ENCODE results near the gene NOTCH3.

Gene NOTCH3

DNA sequence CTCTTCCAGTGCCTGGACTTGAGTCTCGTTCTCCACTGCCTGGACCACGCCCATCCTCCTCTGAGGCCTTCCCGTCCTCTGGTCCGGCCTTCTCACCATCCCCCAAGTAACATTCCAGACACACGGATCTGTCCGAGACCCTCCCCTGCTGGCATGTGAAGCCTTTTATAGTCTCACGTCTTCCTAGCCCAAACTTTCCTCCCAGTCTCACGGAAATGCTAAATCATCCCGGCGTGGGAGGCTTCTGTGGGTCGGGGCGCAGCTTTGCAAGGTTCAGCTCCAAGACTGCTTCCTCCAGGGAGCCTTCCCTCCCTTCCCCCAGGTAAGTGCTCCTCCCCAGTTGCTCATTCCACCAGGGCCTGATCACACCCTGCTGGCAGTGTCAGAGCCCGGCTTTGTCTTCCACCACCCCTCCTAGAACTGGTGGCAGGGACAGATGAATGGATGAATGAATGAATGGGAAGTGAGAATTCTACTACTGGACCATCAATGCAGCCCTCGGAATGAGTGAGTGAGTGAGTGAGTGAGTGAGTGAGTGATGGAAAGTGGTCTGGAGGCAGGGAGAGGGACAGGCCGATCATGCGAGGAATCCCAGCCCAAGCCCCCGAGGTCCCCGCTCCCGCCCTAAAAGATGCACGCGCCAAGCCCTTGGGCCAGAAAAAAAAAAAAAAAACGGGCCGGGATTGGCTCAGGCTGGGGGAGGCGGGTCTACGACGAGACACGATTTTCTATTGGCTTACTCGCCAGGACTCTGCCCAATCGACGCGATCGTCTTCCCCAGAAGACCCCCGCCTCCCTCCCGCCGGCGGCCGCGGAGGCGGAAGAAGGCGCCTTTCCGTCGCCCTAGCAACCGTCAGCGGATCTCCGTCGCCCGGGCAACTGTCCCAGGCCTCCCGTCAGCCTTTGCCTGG lies 22.2 kb upstream of the NOTCH3 start:
- peak overlapping the region; percentile 43 for H3K27ac ChIP-seq
- TF ChIP-seq, protein P1, sequence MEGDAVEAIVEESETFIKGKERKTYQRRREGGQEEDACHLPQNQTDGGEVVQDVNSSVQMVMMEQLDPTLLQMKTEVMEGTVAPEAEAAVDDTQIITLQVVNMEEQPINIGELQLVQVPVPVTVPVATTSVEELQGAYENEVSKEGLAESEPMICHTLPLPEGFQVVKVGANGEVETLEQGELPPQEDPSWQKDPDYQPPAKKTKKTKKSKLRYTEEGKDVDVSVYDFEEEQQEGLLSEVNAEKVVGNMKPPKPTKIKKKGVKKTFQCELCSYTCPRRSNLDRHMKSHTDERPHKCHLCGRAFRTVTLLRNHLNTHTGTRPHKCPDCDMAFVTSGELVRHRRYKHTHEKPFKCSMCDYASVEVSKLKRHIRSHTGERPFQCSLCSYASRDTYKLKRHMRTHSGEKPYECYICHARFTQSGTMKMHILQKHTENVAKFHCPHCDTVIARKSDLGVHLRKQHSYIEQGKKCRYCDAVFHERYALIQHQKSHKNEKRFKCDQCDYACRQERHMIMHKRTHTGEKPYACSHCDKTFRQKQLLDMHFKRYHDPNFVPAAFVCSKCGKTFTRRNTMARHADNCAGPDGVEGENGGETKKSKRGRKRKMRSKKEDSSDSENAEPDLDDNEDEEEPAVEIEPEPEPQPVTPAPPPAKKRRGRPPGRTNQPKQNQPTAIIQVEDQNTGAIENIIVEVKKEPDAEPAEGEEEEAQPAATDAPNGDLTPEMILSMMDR (IDR thresholded peaks at IDR 0.05), result no peak
- no peak for TF ChIP-seq ZFX (IDR thresholded peaks at IDR 0.05; ENCODE audit: borderline replicate concordance)

DNA sequence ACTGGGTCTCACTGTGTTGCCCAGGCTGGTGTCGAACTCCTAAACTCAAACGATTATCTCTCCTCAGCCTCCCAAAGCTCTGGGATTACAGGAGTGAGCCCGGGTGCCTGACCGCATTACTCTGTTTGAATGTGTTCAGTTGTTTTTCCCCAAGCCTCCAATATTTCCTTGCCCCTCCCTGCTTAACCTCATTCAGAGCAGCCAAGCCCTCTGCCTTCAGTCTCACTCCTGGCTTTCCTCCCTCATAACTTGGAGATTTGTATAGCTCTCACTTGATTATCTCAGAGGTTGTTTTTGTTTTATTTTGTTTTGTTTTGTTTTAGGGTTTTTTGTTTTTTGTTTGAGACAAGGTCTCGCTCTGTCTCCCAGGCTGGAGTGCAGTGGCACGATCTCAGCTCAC lies 20.0 kb upstream of the NOTCH3 start:
- TF ChIP-seq ZFX (IDR thresholded peaks at IDR 0.05; ENCODE audit: borderline replicate concordance), result no peak
- TF ChIP-seq, protein P1 (IDR thresholded peaks at IDR 0.05), result no peak
- no peak overlapping the region for H3K27ac ChIP-seq

DNA sequence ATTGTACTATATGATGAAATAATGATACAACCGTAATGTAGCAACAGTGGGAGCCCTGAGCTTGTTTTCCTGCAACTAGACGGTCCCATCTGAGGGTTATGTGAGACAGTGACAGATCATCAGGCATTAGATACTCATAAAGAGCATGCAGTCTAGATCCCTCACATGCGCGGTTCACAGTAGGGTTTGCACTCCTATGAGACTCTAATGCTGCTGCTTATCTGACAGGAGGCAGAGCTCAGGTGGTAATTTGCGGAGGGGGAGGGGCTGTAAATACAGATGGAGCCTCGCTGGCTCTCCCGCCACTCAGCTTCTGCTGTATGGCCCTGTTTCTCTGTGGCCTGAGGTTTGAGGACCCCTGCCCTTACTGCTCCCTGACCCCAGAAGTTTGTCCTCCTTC lies 17.7 kb upstream of the NOTCH3 start:
- no peak overlapping the region for H3K27ac ChIP-seq
- TF ChIP-seq, protein P1 (IDR thresholded peaks at IDR 0.05), result no peak
- no peak for TF ChIP-seq ZFX (IDR thresholded peaks at IDR 0.05; ENCODE audit: borderline replicate concordance)

DNA sequence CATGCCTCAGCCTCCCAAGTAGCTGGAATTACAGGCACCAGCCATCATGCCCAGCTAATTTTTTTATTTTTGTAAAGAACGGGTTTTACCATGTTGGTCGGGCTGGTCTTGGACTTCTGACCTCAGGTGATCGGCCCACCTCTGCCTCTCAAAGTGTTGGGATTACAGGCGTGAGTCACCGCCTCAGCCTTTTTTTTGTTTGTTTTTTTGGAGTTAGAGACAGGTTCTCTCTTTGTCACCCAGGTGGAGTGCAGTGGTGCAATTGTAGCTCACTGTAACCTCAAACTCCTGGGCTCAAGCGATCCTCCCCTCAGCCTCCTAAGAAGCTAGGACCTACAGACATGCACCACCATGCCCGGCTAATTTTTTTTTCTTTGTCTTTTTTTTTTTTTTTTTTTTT lies 15.6 kb upstream of the NOTCH3 start:
- TF ChIP-seq ZFX (IDR thresholded peaks at IDR 0.05; ENCODE audit: borderline replicate concordance), result no peak
- TF ChIP-seq, protein P1 (IDR thresholded peaks at IDR 0.05), result no peak
- no peak overlapping the region for H3K27ac ChIP-seq

DNA sequence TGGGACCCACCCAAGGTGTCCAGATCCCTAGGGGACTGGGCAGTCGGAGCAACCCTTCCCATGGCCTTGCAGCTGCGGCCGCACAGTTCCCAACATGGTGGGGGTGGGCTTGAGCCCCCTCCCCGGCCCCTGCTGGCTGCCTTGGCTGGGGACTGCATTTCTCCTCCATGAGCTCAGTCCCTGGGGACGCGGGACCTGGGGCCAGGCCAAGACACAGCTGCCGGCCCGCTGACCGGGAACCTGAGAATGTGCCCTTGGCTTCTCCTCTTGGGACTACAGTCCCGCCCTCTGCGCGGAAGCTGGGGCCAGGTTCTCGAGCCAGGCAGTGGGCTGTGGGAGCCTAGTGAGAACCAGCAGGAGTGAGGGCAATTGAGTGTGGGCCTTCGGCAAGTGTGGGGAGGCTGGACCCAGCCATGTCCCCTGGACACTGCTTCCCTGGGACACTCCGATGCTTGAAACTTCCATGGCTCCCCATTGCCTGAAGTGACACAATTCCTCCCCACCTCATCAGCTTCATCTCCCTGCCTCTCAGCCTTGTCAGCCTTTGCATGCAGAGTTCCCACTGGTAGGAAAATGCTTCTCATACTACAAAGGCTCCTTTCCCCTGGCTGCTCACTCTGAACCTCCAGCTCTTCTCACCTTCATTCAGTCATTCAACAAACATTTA lies 13.1 kb upstream of the NOTCH3 start:
- TF ChIP-seq, protein P1 (IDR thresholded peaks at IDR 0.05), result no peak
- no peak for TF ChIP-seq ZFX (IDR thresholded peaks at IDR 0.05; ENCODE audit: borderline replicate concordance)

DNA sequence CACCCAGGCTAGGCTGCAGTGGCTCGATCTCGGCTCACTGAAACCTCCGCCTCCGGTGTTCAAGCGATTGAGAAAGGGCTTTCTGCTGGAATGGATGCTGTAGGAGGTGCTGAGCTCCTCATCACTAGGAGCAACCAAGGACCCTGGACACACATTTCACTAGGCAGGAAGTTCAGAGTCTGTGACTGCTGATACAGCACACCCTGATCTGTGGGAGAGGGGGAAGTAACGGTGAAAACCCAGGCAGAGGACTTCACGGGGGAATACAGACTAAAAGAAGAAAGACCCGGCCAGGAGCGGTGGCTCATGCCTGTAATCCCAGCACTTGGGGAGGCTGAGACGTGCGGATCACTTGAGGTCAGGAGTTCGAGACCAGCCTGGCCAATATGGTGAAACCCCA lies 11.9 kb upstream of the NOTCH3 start:
- TF ChIP-seq, protein P1 (IDR thresholded peaks at IDR 0.05), result no peak
- TF ChIP-seq ZFX (IDR thresholded peaks at IDR 0.05; ENCODE audit: borderline replicate concordance), result no peak
- H3K27ac ChIP-seq, result no peak overlapping the region

More for the DNA sequence above, 13.1 kb upstream of the NOTCH3 start:
- H3K27ac ChIP-seq, result no peak overlapping the region

DNA sequence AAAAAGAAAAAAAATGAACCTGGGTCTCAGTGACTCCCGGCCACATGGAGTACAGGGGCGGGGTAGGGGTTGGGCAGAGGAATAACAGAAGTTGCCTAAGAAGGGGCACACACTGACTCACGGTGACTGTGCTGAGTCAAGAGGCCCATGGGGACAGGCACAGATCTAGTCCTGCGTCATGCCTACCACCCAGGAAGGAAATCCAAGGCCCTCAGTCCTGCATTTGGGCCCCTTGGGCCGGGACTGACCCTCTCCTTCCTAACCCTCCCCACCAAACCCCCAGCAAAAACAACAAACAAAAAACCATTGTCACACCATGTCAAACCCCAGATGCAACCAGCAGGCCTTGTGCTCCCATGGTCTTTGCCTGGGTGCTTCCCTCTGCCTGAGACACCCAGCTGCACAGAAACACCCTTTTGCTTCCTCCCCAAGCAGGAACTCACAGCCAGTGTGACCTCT lies 9.6 kb upstream of the NOTCH3 start:
- TF ChIP-seq, protein P1 (IDR thresholded peaks at IDR 0.05), result no peak
- TF ChIP-seq ZFX (IDR thresholded peaks at IDR 0.05; ENCODE audit: borderline replicate concordance), result no peak
- H3K27ac ChIP-seq, result no peak overlapping the region
